ENCODE data around the gene TEC.

Gene TEC

DNA sequence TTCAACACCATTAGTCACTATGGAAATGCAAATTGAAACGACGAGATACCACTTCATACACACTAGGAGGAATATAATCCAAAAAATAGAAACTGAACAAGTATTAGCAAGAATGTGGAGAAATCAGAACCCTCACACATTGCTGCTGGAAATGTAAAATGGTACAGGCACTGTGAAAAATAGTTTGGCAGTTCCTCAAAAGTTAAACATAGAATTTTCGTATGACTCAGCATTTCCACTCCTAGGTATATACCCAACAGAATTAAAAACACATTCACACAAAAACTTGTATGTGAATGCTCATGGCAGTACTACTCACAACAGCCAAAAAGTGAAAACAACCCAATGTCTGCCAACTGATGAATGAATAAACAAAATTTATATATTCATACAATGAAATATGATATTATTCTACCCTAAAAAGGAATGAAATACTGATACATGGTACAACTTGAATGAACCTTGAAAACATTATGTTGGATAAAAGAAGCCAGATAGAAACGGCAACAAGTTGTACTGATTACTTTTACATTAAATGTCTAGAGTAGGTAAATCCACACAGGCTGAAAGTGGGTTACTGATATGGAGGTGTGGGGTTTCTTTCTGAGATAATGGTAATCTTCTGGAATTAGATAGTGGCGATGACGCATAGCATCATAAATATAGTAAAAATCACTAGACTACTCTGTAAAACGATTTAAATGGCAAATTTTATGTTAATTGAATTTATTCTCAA is 22.3 kb downstream of the TEC start:
- no peaks in the 10 kb centered on the region for H3K27me3 ChIP-seq (ENCODE audit: control insufficient read depth in 5 of 5, insufficient read depth in 4 of 5, low read length in 5 of 5)
- no peak overlapping the region for H3K27ac ChIP-seq (ENCODE audit: low read depth, low read length)
- no peak overlapping the region for H3K4me3 ChIP-seq (ENCODE audit: low read depth in 1 of 5, low read length in 5 of 5)
- no peaks in the 10 kb centered on the region for H3K4me1 ChIP-seq (ENCODE audit: control insufficient read depth in 5 of 5, insufficient read depth in 5 of 5, low read length in 5 of 5)
- no peaks in the 10 kb centered on the region for H3K9me3 ChIP-seq (ENCODE audit: control insufficient read depth in 5 of 5, low read length in 5 of 5)
- no peaks in the 10 kb centered on the region for H3K36me3 ChIP-seq (ENCODE audit: control insufficient read depth in 5 of 5, insufficient read depth in 5 of 5, low read length in 5 of 5)
- no peak overlapping the region for H3K9ac ChIP-seq (ENCODE audit: low read length in 5 of 5)

DNA sequence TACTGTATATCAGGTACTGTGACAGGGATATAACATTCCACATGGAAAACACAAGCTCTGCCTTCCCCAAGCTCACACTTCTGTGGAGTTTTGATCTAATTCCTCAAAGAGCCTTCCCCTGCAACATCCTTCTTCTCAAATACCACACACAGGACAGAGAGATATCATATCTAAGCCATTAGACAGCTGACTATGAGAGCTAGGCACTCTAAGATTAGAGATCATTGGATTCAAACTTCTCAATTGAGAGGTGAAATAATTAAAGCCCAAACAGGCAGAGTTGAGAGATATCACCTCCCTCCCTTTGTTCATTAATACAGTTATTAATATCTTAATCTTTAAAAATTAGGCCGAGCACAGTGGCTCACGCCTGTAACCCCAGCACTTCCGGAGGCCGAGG is 25.0 kb downstream of the TEC start:
- Histone ChIP-seq H3K27ac (ENCODE audit: low read depth, low read length) (no peak overlapping the region), H3K4me1 (ENCODE audit: control insufficient read depth in 5 of 5, insufficient read depth in 5 of 5, low read length in 5 of 5) (no peaks in the 10 kb centered on the region), H3K27me3 (ENCODE audit: control insufficient read depth in 5 of 5, insufficient read depth in 4 of 5, low read length in 5 of 5) (no peaks in the 10 kb centered on the region), H3K9me3 (ENCODE audit: control insufficient read depth in 5 of 5, low read length in 5 of 5) (no peaks in the 10 kb centered on the region), H3K4me3 (ENCODE audit: low read depth in 1 of 5, low read length in 5 of 5) (no peak overlapping the region), H3K9ac (ENCODE audit: low read length in 5 of 5) (no peak overlapping the region), H3K36me3 (ENCODE audit: control insufficient read depth in 5 of 5, insufficient read depth in 5 of 5, low read length in 5 of 5) (no peaks in the 10 kb centered on the region)

DNA sequence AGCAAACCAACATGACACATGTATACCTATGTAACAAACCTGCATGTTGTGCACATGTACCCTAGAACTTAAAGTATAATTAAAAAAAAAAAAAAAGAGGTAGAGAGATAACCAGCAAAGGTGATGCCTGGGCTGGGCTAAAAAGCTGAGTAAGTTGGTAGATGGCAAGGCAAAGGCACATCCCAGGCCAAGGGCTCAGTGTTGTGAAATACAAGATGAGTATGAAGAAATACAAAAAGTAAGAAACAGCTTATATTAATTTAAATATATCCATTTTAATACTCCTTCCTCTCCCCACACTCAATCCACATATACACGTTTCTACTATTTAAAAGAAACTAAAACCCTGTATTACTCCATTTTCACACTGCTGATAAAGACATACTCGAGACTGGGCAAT is 25.8 kb downstream of the TEC start:
- Histone ChIP-seq H3K27me3 (ENCODE audit: control insufficient read depth in 5 of 5, insufficient read depth in 4 of 5, low read length in 5 of 5) (no peaks in the 10 kb centered on the region), H3K36me3 (ENCODE audit: control insufficient read depth in 5 of 5, insufficient read depth in 5 of 5, low read length in 5 of 5) (no peaks in the 10 kb centered on the region), H3K27ac (ENCODE audit: low read depth, low read length) (no peak overlapping the region), H3K4me3 (ENCODE audit: low read depth in 1 of 5, low read length in 5 of 5) (no peak overlapping the region), H3K9ac (ENCODE audit: low read length in 5 of 5) (no peak overlapping the region), H3K4me1 (ENCODE audit: control insufficient read depth in 5 of 5, insufficient read depth in 5 of 5, low read length in 5 of 5) (no peaks in the 10 kb centered on the region), H3K9me3 (ENCODE audit: control insufficient read depth in 5 of 5, low read length in 5 of 5) (no peaks in the 10 kb centered on the region)

DNA sequence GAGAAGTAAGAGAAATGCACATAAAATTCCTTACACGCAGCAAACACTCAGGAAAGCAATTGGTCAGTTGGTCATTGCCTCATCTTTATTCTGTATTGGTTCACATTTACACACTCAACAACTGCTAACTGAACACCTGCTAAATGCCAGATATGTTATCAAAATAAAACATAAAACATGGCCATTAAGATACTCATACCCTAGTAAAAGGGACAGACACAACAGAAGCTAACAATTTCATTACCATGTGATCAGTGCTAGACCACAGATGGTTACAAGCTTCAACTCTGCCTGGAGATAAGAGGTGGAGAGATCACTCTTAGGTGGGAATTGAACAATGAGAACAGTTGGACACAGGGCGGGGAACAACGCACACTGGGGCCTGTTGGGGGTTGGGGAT is 26.2 kb downstream of the TEC start:
- H3K9ac ChIP-seq (ENCODE audit: low read length in 5 of 5), result no peak overlapping the region
- H3K4me3 ChIP-seq (ENCODE audit: low read depth in 1 of 5, low read length in 5 of 5), result no peak overlapping the region
- H3K27ac ChIP-seq (ENCODE audit: low read depth, low read length), result no peak overlapping the region
- no peaks in the 10 kb centered on the region for H3K36me3 ChIP-seq (ENCODE audit: control insufficient read depth in 5 of 5, insufficient read depth in 5 of 5, low read length in 5 of 5)
- H3K4me1 ChIP-seq (ENCODE audit: control insufficient read depth in 5 of 5, insufficient read depth in 5 of 5, low read length in 5 of 5), result no peaks in the 10 kb centered on the region
- no peaks in the 10 kb centered on the region for H3K27me3 ChIP-seq (ENCODE audit: control insufficient read depth in 5 of 5, insufficient read depth in 4 of 5, low read length in 5 of 5)
- no peaks in the 10 kb centered on the region for H3K9me3 ChIP-seq (ENCODE audit: control insufficient read depth in 5 of 5, low read length in 5 of 5)

DNA sequence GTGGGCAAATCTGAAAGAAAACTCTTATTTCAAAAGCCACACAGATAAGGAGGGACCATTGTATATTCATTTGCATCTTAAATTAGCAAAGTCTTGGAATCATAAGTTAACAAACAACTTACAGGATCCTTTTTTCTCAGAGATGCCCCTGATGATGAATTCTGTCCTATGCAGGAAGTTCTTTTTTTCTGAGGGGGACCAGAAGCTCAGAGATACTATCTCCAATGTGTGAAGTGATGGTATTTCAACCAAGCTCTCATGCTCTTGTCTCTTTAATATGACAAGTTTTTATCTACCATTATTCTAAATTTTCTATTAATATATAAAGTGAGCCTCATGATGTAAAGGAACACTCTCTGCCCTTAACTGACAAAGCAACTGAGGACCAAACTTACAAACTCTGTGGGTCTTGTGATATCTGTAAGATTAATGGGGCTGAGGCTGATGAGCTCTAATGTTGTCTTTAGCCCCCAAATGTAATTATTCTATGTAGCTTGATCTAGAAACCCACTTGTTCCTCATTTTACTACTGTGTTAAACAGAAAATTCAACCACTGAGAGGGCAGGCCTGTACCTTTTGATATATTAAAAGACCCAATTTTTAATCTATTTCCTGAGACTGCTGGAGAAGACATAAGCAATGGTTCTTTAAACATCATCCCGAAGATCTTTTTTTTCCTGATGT is 27.0 kb downstream of the TEC start:
- no peaks in the 10 kb centered on the region for H3K9me3 ChIP-seq (ENCODE audit: control insufficient read depth in 5 of 5, low read length in 5 of 5)
- H3K36me3 ChIP-seq (ENCODE audit: control insufficient read depth in 5 of 5, insufficient read depth in 5 of 5, low read length in 5 of 5), result no peaks in the 10 kb centered on the region
- H3K9ac ChIP-seq (ENCODE audit: low read length in 5 of 5), result no peak overlapping the region
- H3K4me1 ChIP-seq (ENCODE audit: control insufficient read depth in 5 of 5, insufficient read depth in 5 of 5, low read length in 5 of 5), result peaks cover 0 to 4% (median 0%) of the 10 kb centered on the region in 5 donors
- no peak overlapping the region for H3K4me3 ChIP-seq (ENCODE audit: low read depth in 1 of 5, low read length in 5 of 5)
- no peaks in the 10 kb centered on the region for H3K27me3 ChIP-seq (ENCODE audit: control insufficient read depth in 5 of 5, insufficient read depth in 4 of 5, low read length in 5 of 5)
- H3K27ac ChIP-seq (ENCODE audit: low read depth, low read length), result no peak overlapping the region

DNA sequence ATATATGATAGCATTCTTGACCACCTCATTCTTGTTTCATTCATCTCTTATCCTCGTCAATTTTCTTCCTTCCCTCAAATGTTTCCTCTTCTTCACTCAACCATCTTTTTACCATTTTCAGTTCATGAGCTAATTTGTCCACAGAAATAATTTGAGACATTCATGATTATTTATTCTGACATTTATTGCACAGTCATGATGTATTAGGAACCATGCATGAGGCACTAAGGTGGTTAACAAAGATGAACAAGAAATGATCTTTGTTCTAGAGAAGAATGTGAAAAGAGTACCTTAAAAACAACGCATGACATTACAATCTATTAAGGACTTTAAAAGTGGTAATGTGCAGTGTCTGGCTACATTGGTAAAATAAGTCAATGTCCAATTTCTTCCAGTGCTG is 27.9 kb downstream of the TEC start:
- H3K9ac ChIP-seq (ENCODE audit: low read length in 5 of 5), result no peak overlapping the region
- H3K36me3 ChIP-seq (ENCODE audit: control insufficient read depth in 5 of 5, insufficient read depth in 5 of 5, low read length in 5 of 5), result no peaks in the 10 kb centered on the region
- peaks cover 0 to 5% (median 0%) of the 10 kb centered on the region in 5 donors for H3K4me1 ChIP-seq (ENCODE audit: control insufficient read depth in 5 of 5, insufficient read depth in 5 of 5, low read length in 5 of 5)
- no peaks in the 10 kb centered on the region for H3K9me3 ChIP-seq (ENCODE audit: control insufficient read depth in 5 of 5, low read length in 5 of 5)
- H3K27ac ChIP-seq (ENCODE audit: low read depth, low read length), result no peak overlapping the region
- H3K4me3 ChIP-seq (ENCODE audit: low read depth in 1 of 5, low read length in 5 of 5), result no peak overlapping the region
- H3K27me3 ChIP-seq (ENCODE audit: control insufficient read depth in 5 of 5, insufficient read depth in 4 of 5, low read length in 5 of 5), result no peaks in the 10 kb centered on the region

DNA sequence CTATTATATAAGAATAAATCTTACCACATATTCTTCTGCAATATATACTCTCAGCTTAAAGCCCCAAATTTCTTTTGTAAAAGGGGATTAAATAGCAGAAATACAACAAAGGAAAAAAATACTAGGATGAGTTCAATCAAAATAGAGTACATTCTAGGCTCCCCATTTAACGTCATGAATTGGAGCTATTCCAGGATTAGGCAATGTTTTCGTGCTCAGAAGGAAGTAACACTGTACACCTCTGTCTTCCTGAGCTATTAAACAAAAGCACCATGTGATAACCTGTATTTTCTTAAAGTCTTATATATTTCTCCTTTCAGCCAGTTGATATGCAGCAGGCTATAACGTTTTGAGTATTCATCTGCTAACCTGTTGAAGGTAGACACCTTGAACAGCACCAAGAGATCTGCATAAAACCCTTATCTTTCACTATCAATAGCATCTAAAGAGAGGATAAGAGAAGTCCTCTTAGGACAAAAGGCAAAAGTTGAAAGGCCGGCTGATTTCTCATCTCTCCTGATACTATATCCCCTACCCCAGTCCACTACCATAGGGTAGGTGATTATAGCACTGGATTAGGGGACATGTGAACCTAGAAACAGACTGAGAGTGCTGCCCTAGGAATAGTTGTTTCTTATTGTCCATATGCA is 31.5 kb downstream of the TEC start:
- H3K9ac ChIP-seq (ENCODE audit: low read length in 5 of 5), result no peak overlapping the region
- H3K4me3 ChIP-seq (ENCODE audit: low read depth in 1 of 5, low read length in 5 of 5), result no peak overlapping the region
- H3K9me3 ChIP-seq (ENCODE audit: control insufficient read depth in 5 of 5, low read length in 5 of 5), result no peaks in the 10 kb centered on the region
- peaks cover 0 to 5% (median 0%) of the 10 kb centered on the region in 5 donors for H3K4me1 ChIP-seq (ENCODE audit: control insufficient read depth in 5 of 5, insufficient read depth in 5 of 5, low read length in 5 of 5)
- no peaks in the 10 kb centered on the region for H3K36me3 ChIP-seq (ENCODE audit: control insufficient read depth in 5 of 5, insufficient read depth in 5 of 5, low read length in 5 of 5)
- no peaks in the 10 kb centered on the region for H3K27me3 ChIP-seq (ENCODE audit: control insufficient read depth in 5 of 5, insufficient read depth in 4 of 5, low read length in 5 of 5)
- no peak overlapping the region for H3K27ac ChIP-seq (ENCODE audit: low read depth, low read length)

DNA sequence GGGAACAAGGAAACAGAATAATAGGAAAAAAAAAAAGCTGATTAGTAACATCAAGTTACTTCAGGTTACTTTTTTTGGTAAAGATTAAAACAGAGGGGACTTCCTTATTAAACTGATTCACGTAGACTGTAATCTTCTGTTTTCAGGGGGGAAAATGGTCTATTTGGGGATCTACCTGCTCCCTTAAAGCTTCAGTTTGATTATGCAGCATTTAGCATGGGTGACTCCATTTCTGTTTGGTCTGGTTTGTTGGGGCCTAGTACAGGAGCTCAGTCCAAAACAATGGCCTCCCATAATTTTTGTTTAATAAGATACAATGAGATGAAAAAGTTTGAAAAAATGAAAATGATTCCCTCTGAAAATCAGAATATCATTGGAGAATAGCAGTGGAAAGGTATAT is 34.6 kb downstream of the TEC start:
- Histone ChIP-seq H3K36me3 (ENCODE audit: control insufficient read depth in 5 of 5, insufficient read depth in 5 of 5, low read length in 5 of 5) (no peaks in the 10 kb centered on the region), H3K27ac (ENCODE audit: low read depth, low read length) (no peak overlapping the region), H3K4me3 (ENCODE audit: low read depth in 1 of 5, low read length in 5 of 5) (no peak overlapping the region), H3K27me3 (ENCODE audit: control insufficient read depth in 5 of 5, insufficient read depth in 4 of 5, low read length in 5 of 5) (no peaks in the 10 kb centered on the region), H3K9me3 (ENCODE audit: control insufficient read depth in 5 of 5, low read length in 5 of 5) (no peaks in the 10 kb centered on the region), H3K9ac (ENCODE audit: low read length in 5 of 5) (no peak overlapping the region), H3K4me1 (ENCODE audit: control insufficient read depth in 5 of 5, insufficient read depth in 5 of 5, low read length in 5 of 5) (peaks cover 0 to 5% (median 0%) of the 10 kb centered on the region in 5 donors)

DNA sequence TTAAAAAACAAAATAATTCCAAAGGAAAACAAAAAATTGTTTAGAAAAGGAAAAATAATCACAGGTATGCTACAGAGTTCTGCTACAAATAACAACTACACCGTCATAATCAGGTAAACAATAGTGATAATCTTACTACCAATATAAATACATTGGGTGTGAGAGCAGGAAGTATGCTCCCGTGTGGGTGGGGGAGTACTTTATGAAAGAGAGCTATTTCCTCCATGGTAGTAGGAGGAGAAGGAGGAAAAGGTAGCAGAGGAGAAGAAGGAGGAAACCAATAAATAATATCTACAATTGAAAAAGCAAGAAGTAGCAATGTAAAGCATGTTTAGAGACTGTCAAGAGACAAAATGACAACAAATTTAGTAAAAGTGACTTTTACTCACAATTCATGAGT is 35.1 kb downstream of the TEC start:
- no peak overlapping the region for H3K9ac ChIP-seq (ENCODE audit: low read length in 5 of 5)
- no peaks in the 10 kb centered on the region for H3K27me3 ChIP-seq (ENCODE audit: control insufficient read depth in 5 of 5, insufficient read depth in 4 of 5, low read length in 5 of 5)
- H3K9me3 ChIP-seq (ENCODE audit: control insufficient read depth in 5 of 5, low read length in 5 of 5), result no peaks in the 10 kb centered on the region
- no peaks in the 10 kb centered on the region for H3K36me3 ChIP-seq (ENCODE audit: control insufficient read depth in 5 of 5, insufficient read depth in 5 of 5, low read length in 5 of 5)
- no peak overlapping the region for H3K27ac ChIP-seq (ENCODE audit: low read depth, low read length)
- peaks cover 0 to 5% (median 0%) of the 10 kb centered on the region in 5 donors for H3K4me1 ChIP-seq (ENCODE audit: control insufficient read depth in 5 of 5, insufficient read depth in 5 of 5, low read length in 5 of 5)
- H3K4me3 ChIP-seq (ENCODE audit: low read depth in 1 of 5, low read length in 5 of 5), result no peak overlapping the region

DNA sequence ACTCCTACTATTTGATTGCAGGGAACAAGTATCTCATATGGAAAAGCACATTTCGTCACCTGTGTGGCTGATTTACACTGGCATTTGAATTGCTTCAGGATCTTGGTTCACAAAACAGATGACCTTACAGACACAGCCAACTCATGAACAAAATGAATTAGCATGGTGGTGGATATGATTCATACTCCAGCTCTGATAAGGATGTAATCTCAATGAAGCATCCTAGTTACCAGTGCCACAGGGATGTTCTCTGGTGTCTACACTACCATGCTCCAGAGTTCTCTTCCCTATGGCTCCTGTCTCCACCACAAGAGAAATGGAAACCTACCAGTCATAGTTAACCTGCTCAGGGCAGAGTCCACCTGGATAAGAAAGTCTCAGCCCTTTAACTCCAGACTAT is 40.7 kb downstream of the TEC start:
- H3K4me3 ChIP-seq (ENCODE audit: low read depth in 1 of 5, low read length in 5 of 5), result no peak overlapping the region
- H3K27ac ChIP-seq (ENCODE audit: low read depth, low read length), result no peak overlapping the region
- peaks cover 0 to 3% (median 0%) of the 10 kb centered on the region in 5 donors for H3K4me1 ChIP-seq (ENCODE audit: control insufficient read depth in 5 of 5, insufficient read depth in 5 of 5, low read length in 5 of 5)
- no peaks in the 10 kb centered on the region for H3K27me3 ChIP-seq (ENCODE audit: control insufficient read depth in 5 of 5, insufficient read depth in 4 of 5, low read length in 5 of 5)
- no peak overlapping the region for H3K9ac ChIP-seq (ENCODE audit: low read length in 5 of 5)
- no peaks in the 10 kb centered on the region for H3K9me3 ChIP-seq (ENCODE audit: control insufficient read depth in 5 of 5, low read length in 5 of 5)
- no peaks in the 10 kb centered on the region for H3K36me3 ChIP-seq (ENCODE audit: control insufficient read depth in 5 of 5, insufficient read depth in 5 of 5, low read length in 5 of 5)

Measured in subcutaneous abdominal adipose tissue (tissue), 5 donors.